HG03139 (cell line): ENCODE results near the gene CDH26.

Experiments
- ATAC-seq: cut with Tn5 transposase; IDR thresholded peaks from one replicate; pipeline ENCODE4 v1.9.1; 2021; ENCODE audit not compliant: unreplicated experiment

Gene CDH26

DNA sequence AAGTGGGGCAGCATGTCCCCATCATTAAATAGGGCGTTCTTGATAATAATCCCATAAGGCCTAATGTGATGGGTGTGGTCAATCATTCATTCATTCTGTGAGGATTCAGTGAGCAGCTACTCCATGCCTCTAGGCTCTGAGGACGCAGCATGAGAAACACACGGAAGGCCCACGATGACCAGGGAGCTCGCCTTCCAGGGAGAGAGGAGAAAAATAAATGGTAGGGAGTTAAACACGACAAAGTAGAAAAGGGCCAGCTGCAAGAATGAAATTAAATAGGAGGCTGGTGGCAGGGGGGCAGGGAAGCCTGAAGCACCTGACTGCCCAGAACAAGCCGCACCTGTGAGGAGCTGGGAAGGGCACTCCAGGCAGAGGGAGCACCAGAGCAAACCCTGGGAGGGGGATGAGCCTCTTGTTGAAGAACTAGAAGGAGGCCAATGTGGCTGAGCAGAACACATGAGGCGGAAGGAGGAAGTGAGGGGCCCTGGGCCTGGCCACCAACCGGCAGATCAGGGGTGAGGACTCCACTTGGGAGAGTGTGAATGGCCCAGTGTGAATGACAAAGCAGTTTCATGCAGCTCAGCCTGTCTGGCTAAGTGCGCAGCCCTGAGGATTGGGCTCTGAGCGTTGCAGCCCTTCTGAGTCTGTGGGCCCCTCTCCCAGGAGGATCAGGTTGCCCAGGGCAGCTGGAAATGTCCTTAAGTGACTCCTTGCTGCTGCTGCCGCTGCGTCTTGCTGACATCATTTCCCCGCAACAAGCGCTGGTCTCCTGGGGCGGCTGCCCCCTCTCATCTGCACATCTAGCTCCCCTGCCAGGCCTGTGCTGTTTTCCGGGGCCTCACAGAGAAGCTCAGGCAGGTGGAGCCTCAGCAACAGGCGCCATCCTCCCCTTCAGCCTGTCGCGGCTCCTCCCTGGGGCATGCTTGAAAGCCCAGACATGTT is 99.9 kb downstream of the CDH26 start:
- ATAC-seq: no peak

DNA sequence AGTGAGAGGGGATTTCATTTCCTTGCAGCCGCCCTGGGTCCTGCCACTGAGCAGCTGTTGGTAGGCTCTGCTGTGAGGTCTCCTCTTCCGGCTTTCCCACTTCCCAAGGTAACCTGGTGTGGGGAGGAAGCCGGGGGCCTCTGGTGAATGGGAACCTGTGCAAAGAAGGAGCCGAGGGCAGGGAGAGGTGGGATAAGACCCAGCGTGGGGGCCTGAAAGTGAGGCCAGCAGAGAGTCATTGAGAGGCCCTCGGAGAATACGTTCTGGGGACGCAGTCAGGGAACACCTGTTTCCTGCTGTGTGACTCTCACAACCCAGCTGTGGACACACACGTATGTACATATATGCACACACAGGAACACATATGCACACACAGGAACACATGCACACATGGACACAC is 100.7 kb downstream of the CDH26 start:
- no peak for ATAC-seq

DNA sequence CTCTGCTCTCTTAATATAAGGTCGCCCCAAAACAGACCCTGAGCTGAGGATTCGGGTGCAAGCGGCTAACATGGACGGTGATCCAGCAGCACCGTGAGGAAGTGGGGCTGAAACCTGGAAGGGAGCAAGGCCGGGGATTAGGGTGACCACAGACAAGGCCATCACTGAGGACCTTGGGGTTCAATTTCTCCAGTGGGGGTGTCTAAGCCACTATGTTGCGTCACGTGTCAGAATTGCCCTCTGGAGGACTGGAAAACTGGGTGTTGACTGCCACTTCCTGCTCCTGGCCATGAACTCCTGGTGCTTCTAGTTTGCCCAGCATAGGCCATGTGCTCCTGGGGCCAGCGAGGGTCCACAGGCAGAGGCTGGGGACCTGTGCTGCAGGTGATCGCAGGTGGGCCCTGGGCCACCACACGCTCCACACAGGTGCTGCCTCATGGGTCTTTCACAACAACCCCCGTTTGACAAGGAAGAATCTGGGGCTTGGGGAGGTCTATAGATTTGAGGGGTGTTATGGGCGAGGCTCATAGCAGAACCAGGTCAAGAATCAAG is 101.9 kb downstream of the CDH26 start:
- no peak for ATAC-seq

DNA sequence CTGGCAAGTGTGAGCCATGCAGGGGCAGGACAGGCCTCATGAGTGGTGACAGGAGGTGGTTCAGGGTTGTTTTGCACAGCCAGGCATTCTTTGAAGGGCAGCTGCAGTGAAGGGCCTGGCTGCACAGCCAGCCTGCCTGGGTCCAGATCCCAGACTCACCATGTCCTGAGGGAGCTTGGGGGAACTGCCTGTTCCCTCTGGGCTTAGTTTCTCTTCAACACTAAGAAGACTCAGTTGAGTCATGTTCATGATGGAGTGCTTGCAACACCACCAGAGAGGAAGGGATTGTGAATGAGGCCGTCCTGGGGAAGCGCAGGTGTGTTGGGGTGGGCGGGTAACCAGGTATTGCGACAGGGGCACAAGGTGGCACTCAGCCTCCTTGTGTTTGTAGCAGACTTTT is 102.4 kb downstream of the CDH26 start:
- ATAC-seq: no peak

DNA sequence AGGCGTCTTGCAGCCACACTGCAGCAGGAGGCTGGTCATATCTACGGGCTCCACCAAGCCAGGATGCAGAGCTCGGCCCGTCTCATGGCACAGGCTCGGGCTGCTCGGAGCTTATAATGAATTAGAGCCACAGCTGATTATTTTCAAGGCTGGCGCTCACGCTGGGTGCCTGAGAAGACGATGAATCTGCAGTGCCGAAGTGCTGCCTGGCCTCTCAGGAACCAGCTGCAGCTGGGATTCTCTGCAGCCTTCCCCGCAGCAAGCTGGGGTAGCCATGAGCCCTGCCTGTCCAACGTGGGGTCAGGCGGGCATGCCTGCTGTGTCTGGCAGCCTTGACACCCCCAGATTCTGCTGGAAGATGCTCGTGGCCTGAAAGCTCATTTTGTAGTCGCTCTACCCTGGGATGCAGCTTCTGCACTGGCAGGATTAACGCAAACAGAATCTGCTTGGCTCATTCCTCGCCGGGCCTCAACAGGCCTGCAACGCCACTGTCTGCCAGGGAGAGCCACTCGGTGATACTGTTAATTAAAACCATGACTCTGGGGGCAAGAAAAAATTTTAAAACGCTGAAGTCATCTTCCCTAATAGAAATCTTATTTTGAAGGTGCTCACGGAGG is 104.3 kb downstream of the CDH26 start:
- no peak for ATAC-seq

DNA sequence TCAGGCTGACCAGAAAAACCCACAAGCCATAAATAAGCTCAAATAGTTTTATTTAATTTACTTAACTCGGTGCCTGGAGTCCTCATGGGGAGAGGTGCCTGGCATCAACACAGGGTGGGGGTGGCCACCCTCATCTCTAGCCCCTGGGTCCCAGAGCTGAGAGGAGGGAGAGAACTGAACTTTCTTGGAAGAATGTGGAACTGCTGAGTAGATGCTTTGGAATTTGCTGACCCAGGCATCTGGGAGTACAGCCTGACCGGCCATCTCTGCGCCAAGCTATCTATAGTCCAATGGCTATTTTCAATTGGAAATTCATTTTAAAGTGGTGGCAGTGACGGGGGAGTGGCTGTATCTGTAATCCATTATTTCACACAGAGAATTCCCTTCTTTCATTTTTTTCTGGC is 104.8 kb downstream of the CDH26 start:
- ATAC-seq: no peak

DNA sequence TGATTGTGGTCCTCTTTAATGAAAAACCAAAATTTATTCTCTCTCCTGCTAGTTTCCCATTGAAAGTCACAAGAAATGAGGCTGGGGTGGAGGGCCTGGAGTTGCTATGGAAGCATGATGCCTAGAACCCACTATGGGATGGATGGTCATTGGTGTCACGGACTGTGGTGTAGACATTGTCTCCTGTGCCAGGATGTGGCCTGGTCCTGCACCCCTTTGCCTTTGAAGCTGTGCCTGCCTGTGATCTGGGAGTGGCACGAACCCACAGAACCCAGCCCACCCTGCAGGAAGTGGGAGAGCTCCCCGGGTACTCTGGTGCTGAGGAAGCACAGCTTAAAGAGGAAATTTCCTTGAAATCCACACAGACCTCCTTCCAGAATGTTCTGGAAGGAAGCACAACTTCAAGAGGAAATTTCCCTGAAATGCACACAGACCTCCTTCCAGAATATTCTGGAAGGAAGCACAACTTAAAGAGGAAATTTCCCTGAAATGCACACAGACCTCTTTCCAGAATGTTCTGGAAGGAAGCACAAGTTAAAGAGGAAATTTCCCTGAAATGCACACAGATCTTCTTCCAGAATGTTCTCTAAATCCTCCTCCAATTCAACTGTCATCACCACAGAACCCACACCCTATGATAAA is 105.6 kb downstream of the CDH26 start:
- no peak for ATAC-seq
